Esophagus (tissue), 2 donors: Measurements from ENCODE around the gene TNNI3. TPM values are rescaled to one million over a fixed set of nuclear protein-coding genes. Genes with fewer than 3 reads are reported as not detected.

Source experiments
- H3K27ac ChIP-seq, 2 donors: one replicate each; pipeline ENCODE4 v1.5.1; 2013; ENCODE audit warnings: low read depth in 2 of 2, mild to moderate bottlenecking in 2 of 2, inconsistent platforms in 1 of 2, low read length in 1 of 2, moderate library complexity in 1 of 2
- H3K27me3 ChIP-seq, 2 donors: one replicate each; pipeline ENCODE4 v1.6.1; 2013; ENCODE audit warnings: low read length in 2 of 2, control low read depth in 1 of 2, mild to moderate bottlenecking in 1 of 2; ENCODE audit not compliant: insufficient read depth in 2 of 2, control insufficient read depth in 1 of 2
- H3K36me3 ChIP-seq, 2 donors: one replicate each; pipeline ENCODE4 v1.6.1; 2013; ENCODE audit warnings: low read length in 1 of 2; ENCODE audit not compliant: control insufficient read depth in 2 of 2, insufficient read depth in 2 of 2
- H3K4me1 ChIP-seq, 2 donors: one replicate each; pipeline ENCODE4 v1.6.1; 2013; ENCODE audit warnings: low read length in 1 of 2; ENCODE audit not compliant: control insufficient read depth in 2 of 2, insufficient read depth in 2 of 2
- H3K4me3 ChIP-seq, 2 donors: one replicate each; pipeline ENCODE4 v1.5.1; 2013; ENCODE audit warnings: low read length in 2 of 2, mild to moderate bottlenecking in 2 of 2, low read depth in 1 of 2, moderate library complexity in 1 of 2
- H3K9me3 ChIP-seq, 2 donors: one replicate each; pipeline ENCODE4 v1.6.1; 2013; ENCODE audit warnings: mild to moderate bottlenecking in 2 of 2, low read depth in 1 of 2, low read length in 1 of 2, moderate library complexity in 1 of 2; ENCODE audit not compliant: control insufficient read depth in 2 of 2, insufficient read depth in 1 of 2
- WGBS, 2 donors: extraction: QIAGEN DNeasy Blood & Tissue Kit; methylation state at CpG; one replicate each; pipeline ENCODE4 v1.1.7; 2013; 5-methylcytosine and 5-hydroxymethylcytosine counted together
- polyA plus RNA-seq, 2 donors: library from polyadenylated mRNA; stranded (reverse); fragments of 200-250 nt; gene quantifications; one replicate each; pipeline ENCODE4 v1.2.3, GENCODE V29; 2013
- donor health status: healthy with polysubstance abuse.
- donor health status: Bipolar disorder and iron deficiency.

Gene TNNI3
- polyA plus RNA-seq, 2 donors: 1.0 to 2.6 TPM

DNA sequence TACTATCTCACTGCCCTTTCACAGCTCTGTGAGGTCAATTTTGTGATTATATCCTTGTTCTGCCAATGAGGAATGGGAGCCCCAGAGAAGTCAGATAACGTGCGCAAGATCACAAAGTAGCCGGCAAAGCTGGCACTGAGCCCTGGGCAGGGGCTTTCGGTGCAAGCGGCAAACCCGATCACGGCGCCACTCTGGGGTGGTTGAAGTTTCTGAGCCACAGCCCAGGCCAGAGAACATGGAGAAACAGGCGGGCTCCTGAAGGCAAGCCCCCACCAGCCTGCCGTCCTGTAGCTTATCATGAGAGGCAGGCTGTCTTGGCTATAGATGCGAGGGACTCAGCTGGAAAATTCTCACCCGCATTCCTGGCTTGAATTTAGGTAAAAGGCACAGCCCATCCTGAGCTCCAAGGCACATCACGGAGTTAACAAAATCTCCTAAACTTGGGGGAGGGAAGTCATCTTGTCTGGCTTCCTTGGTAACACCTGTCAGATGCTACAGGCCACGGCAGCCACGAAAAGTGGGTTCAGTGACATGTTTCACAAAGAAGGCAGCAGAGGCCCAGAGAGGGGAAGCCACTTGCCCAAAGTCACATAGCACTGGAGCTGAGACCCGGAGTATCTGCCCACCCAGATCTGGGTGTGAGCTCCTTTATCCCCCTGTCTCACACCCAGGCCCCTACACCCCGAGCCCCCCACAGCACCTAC is 21.0 kb downstream of the TNNI3 start:
- H3K4me3 ChIP-seq: no peak overlapping the region
- H3K36me3 ChIP-seq: no peaks in the 10 kb centered on the region
- no peaks in the 10 kb centered on the region for H3K9me3 ChIP-seq
- no peak overlapping the region for H3K27ac ChIP-seq
- H3K4me1 ChIP-seq: peaks cover 0 to 2% of the 10 kb centered on the region in 2 donors
- 76 to 85% methylated on average over 17 of the region's 17 CpGs for WGBS, 2 donors
- H3K27me3 ChIP-seq: no peaks in the 10 kb centered on the region

DNA sequence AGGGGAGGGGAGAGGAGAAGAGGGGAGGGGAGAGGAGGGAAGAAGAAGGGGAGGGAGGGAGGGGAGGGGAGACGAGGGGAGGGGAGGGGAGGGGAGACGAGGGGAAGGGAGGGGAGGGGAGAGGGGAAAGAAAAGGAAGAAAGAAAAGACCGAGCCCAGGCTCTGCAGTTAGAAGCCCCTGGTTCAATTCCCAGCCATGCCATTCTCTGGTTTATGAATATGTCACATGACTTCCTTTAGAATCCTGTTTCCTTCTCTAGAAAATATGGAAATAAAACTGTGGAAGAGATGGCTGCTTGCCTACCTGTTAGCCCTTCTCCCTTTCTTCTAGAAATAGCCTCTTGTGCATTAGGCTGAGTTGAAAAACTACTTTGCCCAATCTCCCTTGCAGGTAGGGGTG is 22.8 kb downstream of the TNNI3 start:
- no peaks in the 10 kb centered on the region for H3K27me3 ChIP-seq
- no peaks in the 10 kb centered on the region for H3K36me3 ChIP-seq
- H3K9me3 ChIP-seq: no peaks in the 10 kb centered on the region
- WGBS, 2 donors: 25 to 37% methylated on average over 1 to 2 of the region's 3 CpGs
- H3K27ac ChIP-seq: no peak overlapping the region
- H3K4me1 ChIP-seq: peaks cover 0 to 2% of the 10 kb centered on the region in 2 donors
- no peak overlapping the region for H3K4me3 ChIP-seq

GRCh38 chr19:55133639-55134444 is 23.7 kb downstream of the TNNI3 start:
- peaks cover 0 to 2% of the 10 kb centered on the region in 2 donors for H3K4me1 ChIP-seq
- H3K27ac ChIP-seq: no peak overlapping the region
- no peak overlapping the region for H3K4me3 ChIP-seq
- no peaks in the 10 kb centered on the region for H3K9me3 ChIP-seq
- no peaks in the 10 kb centered on the region for H3K36me3 ChIP-seq
- WGBS, 2 donors: 63 to 71% methylated on average over 25 of the region's 25 CpGs
- H3K27me3 ChIP-seq: no peaks in the 10 kb centered on the region

GRCh38 chr19:55132453-55133129 is 24.9 kb downstream of the TNNI3 start:
- H3K36me3 ChIP-seq: no peaks in the 10 kb centered on the region
- H3K4me1 ChIP-seq: peaks cover 0 to 2% of the 10 kb centered on the region in 2 donors
- no peak overlapping the region for H3K4me3 ChIP-seq
- 58 to 61% methylated on average over 14 of the region's 14 CpGs for WGBS, 2 donors
- H3K27me3 ChIP-seq: no peaks in the 10 kb centered on the region
- no peaks in the 10 kb centered on the region for H3K9me3 ChIP-seq
- H3K27ac ChIP-seq: no peak overlapping the region

DNA sequence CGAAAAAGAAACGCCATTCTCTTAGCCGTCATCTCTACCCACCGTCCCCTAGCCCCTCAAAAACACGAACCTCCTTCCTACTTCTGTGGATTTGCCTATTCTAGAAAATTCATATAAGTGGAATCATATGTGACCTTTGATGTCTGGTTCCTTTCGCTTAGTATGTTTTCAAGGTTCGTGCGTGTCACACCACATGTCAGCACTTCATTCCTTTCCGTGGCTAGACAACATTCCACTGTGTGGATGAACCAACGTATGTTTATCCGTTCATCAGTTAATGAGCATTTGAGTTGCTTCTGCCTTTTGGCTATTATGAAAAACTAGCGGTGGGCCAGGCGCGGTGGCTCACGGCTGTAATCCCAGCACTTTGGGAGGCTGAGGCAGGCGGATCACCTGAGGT is 26.1 kb downstream of the TNNI3 start:
- WGBS, 2 donors: 86 to 89% methylated on average over 16 of the region's 16 CpGs
- H3K27me3 ChIP-seq: no peaks in the 10 kb centered on the region

DNA sequence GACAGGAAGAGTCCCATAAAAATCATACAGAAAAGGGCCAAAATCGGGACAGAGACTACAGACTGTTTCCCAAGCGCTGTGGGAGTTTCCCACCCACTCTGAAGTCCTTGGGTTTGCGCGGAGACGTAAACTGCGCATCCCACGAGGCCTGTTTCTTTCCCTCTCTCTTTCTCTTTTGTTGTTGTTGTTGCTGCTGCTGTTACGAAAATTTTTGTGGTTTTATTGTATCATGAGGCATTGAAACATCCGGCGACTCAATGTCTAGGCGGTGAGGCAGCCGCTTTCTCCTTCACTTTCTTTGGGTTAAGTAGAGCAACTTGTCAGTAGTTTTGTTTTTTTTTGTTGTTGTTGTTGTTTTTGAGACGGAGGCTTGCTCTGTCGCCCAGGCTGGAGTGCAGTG is 38.5 kb downstream of the TNNI3 start:
- H3K27ac ChIP-seq: no peak overlapping the region
- 81 to 83% methylated on average over 14 of the region's 14 CpGs for WGBS, 2 donors
- no peaks in the 10 kb centered on the region for H3K9me3 ChIP-seq
- no peaks in the 10 kb centered on the region for H3K27me3 ChIP-seq
- H3K36me3 ChIP-seq: no peaks in the 10 kb centered on the region
- H3K4me1 ChIP-seq: peaks cover 10 to 17% of the 10 kb centered on the region in 2 donors
- H3K4me3 ChIP-seq: no peak overlapping the region

More for the DNA sequence above, 26.1 kb downstream of the TNNI3 start:
- no peaks in the 10 kb centered on the region for H3K9me3 ChIP-seq
- H3K4me1 ChIP-seq: peaks cover 0 to 2% of the 10 kb centered on the region in 2 donors
- no peaks in the 10 kb centered on the region for H3K36me3 ChIP-seq
- H3K4me3 ChIP-seq: no peak overlapping the region
- no peak overlapping the region for H3K27ac ChIP-seq

DNA sequence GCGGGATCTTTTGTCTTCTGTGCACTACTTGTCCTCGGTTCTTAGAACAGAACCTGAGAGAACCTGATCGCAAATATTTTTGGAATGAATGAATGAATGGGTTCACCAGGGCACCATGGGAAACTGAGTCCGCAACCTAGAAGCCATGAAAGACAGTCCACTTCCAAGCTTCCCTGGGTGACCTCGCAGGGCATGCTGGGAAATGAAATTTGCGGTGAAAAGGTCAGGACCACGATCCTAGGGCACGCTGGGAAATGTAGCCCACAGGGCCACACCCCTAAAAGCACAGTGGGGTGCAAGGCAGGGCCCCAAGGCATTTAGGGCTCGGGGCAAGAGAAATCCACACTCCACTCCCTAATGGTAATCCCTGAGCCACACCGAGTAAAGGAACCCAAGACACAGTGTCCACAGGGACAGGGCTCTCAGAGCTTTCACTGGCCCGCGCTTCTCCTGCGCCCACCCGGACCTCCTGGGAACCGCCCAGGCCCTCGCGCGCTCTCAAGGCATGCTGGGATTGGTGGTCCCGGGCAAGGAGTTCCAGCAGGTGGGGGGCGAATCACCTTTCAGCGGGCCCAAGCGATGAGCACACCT is 39.0 kb downstream of the TNNI3 start:
- H3K36me3 ChIP-seq: no peaks in the 10 kb centered on the region
- H3K4me3 ChIP-seq: peak overlapping the region; percentile 54 to 97
- peak overlapping the region; percentile 76 to 87 for H3K27ac ChIP-seq
- 23 to 27% methylated on average over 22 of the region's 22 CpGs for WGBS, 2 donors
- H3K4me1 ChIP-seq: peaks cover 13 to 17% of the 10 kb centered on the region in 2 donors
- no peaks in the 10 kb centered on the region for H3K27me3 ChIP-seq
- H3K9me3 ChIP-seq: no peaks in the 10 kb centered on the region

DNA sequence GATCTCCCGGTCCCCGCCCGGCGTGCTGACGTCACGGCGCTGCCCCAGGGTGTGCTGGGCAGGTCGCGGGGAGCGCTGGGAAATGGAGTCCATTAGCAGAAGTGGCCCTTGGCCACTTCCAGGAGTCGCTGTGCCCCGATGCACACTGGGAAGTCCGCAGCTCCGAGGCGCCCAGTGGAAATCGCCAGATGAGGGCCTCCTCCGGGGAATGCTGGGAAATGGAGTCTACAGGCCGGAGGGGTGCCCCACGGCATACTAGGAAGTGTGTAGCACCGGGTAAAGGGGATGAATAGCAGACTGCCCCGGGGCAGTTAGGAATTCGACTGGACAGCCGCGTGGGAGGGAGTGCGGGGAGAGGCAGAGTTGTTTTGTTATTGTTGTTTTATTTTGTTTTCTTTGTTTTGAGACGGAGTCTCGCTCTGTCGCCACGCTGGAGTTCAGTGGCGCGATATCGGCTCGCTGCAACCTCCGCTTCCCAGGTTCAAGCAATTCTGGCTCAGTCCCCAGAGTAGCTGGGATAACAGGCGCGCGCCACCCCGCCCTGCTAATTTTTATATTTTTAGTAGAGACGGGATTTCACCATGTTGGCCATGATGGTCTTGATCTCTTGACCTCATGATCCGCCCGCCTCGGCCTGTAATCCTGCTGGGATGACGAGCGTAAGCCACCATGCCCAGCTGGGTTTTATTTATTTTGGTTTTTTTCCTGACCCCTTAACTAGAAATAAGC is 39.7 kb downstream of the TNNI3 start:
- Histone ChIP-seq H3K4me3 (peak overlapping the region; percentile 54 to 97), H3K27me3 (no peaks in the 10 kb centered on the region), H3K27ac (peak overlapping the region; percentile 87), H3K4me1 (peaks cover 13 to 21% of the 10 kb centered on the region in 2 donors), H3K36me3 (no peaks in the 10 kb centered on the region), H3K9me3 (no peaks in the 10 kb centered on the region)
- WGBS, 2 donors: 1% methylated on average over 43 to 44 of the region's 44 CpGs
